Measurements from ENCODE around the gene KLHDC2. TPM values are rescaled to one million over a fixed set of nuclear protein-coding genes. Genes with fewer than 3 reads are reported as not detected.
"Not testable (repeated sequence)": the region's sequence is repeated elsewhere in the genome, so short reads cannot be mapped to it uniquely, and the experiment has no call there.

KLHDC2 gene, protein sequence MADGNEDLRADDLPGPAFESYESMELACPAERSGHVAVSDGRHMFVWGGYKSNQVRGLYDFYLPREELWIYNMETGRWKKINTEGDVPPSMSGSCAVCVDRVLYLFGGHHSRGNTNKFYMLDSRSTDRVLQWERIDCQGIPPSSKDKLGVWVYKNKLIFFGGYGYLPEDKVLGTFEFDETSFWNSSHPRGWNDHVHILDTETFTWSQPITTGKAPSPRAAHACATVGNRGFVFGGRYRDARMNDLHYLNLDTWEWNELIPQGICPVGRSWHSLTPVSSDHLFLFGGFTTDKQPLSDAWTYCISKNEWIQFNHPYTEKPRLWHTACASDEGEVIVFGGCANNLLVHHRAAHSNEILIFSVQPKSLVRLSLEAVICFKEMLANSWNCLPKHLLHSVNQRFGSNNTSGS
- total RNA-seq (2022) (26.8 and 30.7 TPM in 2 replicates), Bru-seq, nascent RNA (percentile 68 among the genes with signal in this experiment), BruChase-seq, experiment 1, labeled RNA remaining after a 6-hour chase (percentile 68 among the genes with signal in this experiment), BruChase-seq, experiment 2, labeled RNA remaining after a 2-hour chase (percentile 61 among the genes with signal in this experiment)
- long read RNA-seq, full-length matches to known transcripts = 69 of 101 reads
- long read RNA-seq, partial matches to known transcripts = 15 of 101 reads
- long read RNA-seq, other reads (novel, unspliced or antisense) = 17 of 101 reads

DNA sequence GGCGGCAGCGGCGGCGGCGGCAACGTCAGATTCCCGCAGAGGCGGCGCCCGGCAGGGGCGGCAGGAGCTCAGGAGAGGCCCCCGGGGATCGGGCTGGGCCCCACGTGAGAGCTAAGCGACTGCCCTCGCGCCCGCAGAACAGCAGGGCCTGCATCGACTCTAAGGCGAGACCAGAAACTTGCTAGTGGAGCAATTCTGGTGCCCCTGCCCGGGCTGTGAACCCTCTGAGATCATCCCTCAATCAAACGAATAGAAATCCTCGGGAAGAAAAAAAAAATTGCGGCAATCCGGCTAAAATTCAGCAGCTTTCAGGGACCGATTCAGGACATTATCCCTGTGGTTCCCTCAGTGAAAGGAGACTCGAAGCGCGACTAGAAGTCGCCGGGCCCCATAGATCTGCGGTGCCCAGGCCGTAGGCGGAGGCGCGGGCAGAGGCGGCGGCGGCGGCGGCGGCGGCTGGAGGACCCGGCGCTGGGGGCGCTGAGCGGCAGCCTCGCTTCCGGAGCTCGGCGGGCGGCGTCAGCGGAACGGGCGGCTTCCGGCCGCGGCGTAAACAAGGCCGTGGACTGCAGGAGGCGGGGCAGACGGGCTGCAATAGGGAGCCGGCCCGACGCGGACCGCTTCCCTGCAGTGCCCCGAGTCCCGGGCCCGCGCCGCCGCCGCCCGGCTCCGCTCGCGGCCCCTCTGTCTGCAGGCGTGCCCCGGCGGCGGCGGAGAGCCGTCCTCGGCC is at the start of gene KLHDC2:
Gene KLHDC2, plus strand, starts transcription at position 583 of the 730 bp plus-strand sequence. CDS start 316 bp downstream, outside the sequence.
- Mint-ChIP-seq H3K36me3 (ENCODE audit: insufficient read depth, unreplicated experiment) (peaks cover 44% of the 10 kb centered on the region), H3K4me1 (ENCODE audit: low read depth, unreplicated experiment) (peaks cover 28% of the 10 kb centered on the region), H3K4me3 (ENCODE audit: low read depth, unreplicated experiment) (peak within 1 kb of the TSS; percentile 85), H3K27me3 (ENCODE audit: unreplicated experiment) (no peaks in the 10 kb centered on the region), H3K9me3 (ENCODE audit: low read depth, unreplicated experiment) (no peaks in the 10 kb centered on the region), H3K27ac (ENCODE audit: unreplicated experiment) (peak within 1 kb of the TSS; percentile 78)
- BruUV-seq (replicated peaks) = no TSS peak
- peak; percentile 91 for DNase-seq
- intact Hi-C loops (cut with micrococcal nuclease; ENCODE audit: unreplicated experiment) = loop anchor here (5.0 kb wide), 2 partner anchors 75 to 135 kb away; partner anchors contain the start of gene KLHDC1
- CTCF ChIA-PET = interaction anchor here (0.6 to 3.8 kb wide), 8 partner anchors 18 to 706 kb away, joined by 3 to 27 read pairs (median 4); partner anchors contain the start of genes DNAAF2 and POLE2
- TF ChIP-seq, protein P1, sequence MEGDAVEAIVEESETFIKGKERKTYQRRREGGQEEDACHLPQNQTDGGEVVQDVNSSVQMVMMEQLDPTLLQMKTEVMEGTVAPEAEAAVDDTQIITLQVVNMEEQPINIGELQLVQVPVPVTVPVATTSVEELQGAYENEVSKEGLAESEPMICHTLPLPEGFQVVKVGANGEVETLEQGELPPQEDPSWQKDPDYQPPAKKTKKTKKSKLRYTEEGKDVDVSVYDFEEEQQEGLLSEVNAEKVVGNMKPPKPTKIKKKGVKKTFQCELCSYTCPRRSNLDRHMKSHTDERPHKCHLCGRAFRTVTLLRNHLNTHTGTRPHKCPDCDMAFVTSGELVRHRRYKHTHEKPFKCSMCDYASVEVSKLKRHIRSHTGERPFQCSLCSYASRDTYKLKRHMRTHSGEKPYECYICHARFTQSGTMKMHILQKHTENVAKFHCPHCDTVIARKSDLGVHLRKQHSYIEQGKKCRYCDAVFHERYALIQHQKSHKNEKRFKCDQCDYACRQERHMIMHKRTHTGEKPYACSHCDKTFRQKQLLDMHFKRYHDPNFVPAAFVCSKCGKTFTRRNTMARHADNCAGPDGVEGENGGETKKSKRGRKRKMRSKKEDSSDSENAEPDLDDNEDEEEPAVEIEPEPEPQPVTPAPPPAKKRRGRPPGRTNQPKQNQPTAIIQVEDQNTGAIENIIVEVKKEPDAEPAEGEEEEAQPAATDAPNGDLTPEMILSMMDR (IDR thresholded peaks at IDR 0.05; ENCODE audit: unreplicated experiment) = no peak

GRCh38 chr14:49720744-49721143 is 47.2 kb upstream of the KLHDC2 start:
- TF ChIP-seq, protein P1 (IDR thresholded peaks at IDR 0.05; ENCODE audit: unreplicated experiment) = no peak
- H3K36me3 Mint-ChIP-seq (ENCODE audit: insufficient read depth, unreplicated experiment) = no peaks in the 10 kb centered on the region
- no peak for DNase-seq
- H3K4me1 Mint-ChIP-seq (ENCODE audit: low read depth, unreplicated experiment) = no peaks in the 10 kb centered on the region
- no peak overlapping the region for H3K4me3 Mint-ChIP-seq (ENCODE audit: low read depth, unreplicated experiment)
- no peak overlapping the region for H3K27ac Mint-ChIP-seq (ENCODE audit: unreplicated experiment)
- no peaks in the 10 kb centered on the region for H3K27me3 Mint-ChIP-seq (ENCODE audit: unreplicated experiment)
- H3K9me3 Mint-ChIP-seq (ENCODE audit: low read depth, unreplicated experiment) = no peaks in the 10 kb centered on the region
- no TSS peak for BruUV-seq (replicated peaks)
- intact Hi-C loops (cut with micrococcal nuclease; ENCODE audit: unreplicated experiment) = no loop called here
- CTCF ChIA-PET = no interaction called here

GRCh38 chr14:49721733-49722435 is 46.1 kb upstream of the KLHDC2 start:
- H3K36me3 Mint-ChIP-seq (ENCODE audit: insufficient read depth, unreplicated experiment); DNase-seq; H3K4me1 Mint-ChIP-seq (ENCODE audit: low read depth, unreplicated experiment); BruUV-seq (replicated peaks); H3K27ac Mint-ChIP-seq (ENCODE audit: unreplicated experiment); CTCF ChIA-PET; H3K27me3 Mint-ChIP-seq (ENCODE audit: unreplicated experiment); H3K4me3 Mint-ChIP-seq (ENCODE audit: low read depth, unreplicated experiment); H3K9me3 Mint-ChIP-seq (ENCODE audit: low read depth, unreplicated experiment); intact Hi-C loops (cut with micrococcal nuclease; ENCODE audit: unreplicated experiment): not testable (repeated sequence)

DNA sequence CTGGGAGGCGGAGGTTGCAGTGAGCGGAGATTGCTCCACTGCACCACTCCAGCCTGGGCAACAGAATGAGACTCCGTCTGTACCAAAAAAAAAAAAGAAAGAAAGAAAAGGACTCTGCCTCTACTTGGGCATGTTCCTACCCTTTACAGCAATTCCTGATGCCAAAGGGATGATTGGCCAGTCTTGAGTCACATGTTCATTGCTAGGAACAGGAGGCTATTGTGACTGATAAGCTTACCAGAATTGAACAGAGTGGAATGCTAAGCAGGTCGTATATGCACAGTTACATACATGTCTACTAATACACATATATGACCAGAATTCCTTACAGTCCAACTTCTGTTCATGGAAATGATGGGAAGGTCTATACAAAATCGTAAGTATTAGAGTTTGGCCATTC is 40.8 kb upstream of the KLHDC2 start:
- H3K27me3 Mint-ChIP-seq (ENCODE audit: unreplicated experiment) = no peaks in the 10 kb centered on the region
- H3K9me3 Mint-ChIP-seq (ENCODE audit: low read depth, unreplicated experiment) = no peaks in the 10 kb centered on the region
- H3K4me3 Mint-ChIP-seq (ENCODE audit: low read depth, unreplicated experiment) = no peak overlapping the region
- BruUV-seq (replicated peaks) = no TSS peak
- H3K4me1 Mint-ChIP-seq (ENCODE audit: low read depth, unreplicated experiment) = no peaks in the 10 kb centered on the region
- no peak for DNase-seq
- intact Hi-C loops (cut with micrococcal nuclease; ENCODE audit: unreplicated experiment) = no loop called here
- no peak overlapping the region for H3K27ac Mint-ChIP-seq (ENCODE audit: unreplicated experiment)
- no peaks in the 10 kb centered on the region for H3K36me3 Mint-ChIP-seq (ENCODE audit: insufficient read depth, unreplicated experiment)
- CTCF ChIA-PET = interaction anchor here (0.7 kb wide), 2 partner anchors 72 to 395 kb away, joined by 3 to 4 read pairs; no protein-coding TSS in a partner anchor
- TF ChIP-seq, protein P1 (IDR thresholded peaks at IDR 0.05; ENCODE audit: unreplicated experiment) = no peak
